Esophagus squamous epithelium (tissue), 5 donors: ENCODE measurements around the gene NUCB1. TPM values are rescaled to one million over a fixed set of nuclear protein-coding genes. Genes with fewer than 3 reads are reported as not detected.
A peak's percentile ranks its signal among the peaks of the same experiment; 100 is the strongest.

Experiments used
- DNase-seq: peaks from one replicate; lab custom pipeline; 2025; lab: John Stamatoyannopoulos, UW
- H3K27ac ChIP-seq, 4 donors: fragments of 200-600 bp; sonication (generic); one replicate each; pipeline ENCODE4 v1.5.1; 2016 to 2019; ENCODE audit warnings: mild to moderate bottlenecking in 1 of 4
- H3K27me3 ChIP-seq, 4 donors: fragments of 200-600 bp; sonication (generic); 1 replicate in 3 of 4; 2 replicates in 1 of 4; pipeline versions ENCODE4 v1.5.1 to v1.6.0; 2017 to 2021; ENCODE audit warnings: antibody characterized with exemption in 1 of 4
- H3K36me3 ChIP-seq, 3 donors: fragments of 200-600 bp; sonication (generic); one replicate each; pipeline ENCODE4 v1.5.1; 2016 to 2019
- H3K4me1 ChIP-seq, 3 donors: fragments of 200-600 bp; sonication (generic); one replicate each; pipeline ENCODE4 v1.5.1; 2017 to 2019
- H3K4me3 ChIP-seq, 4 donors: fragments of 200-600 bp; sonication (generic); 1 replicate in 3 of 4; 2 replicates in 1 of 4; pipeline ENCODE4 v1.5.1; 2016 to 2019; ENCODE audit warnings: mild to moderate bottlenecking in 2 of 4, moderate library complexity in 1 of 4
- H3K9me3 ChIP-seq, 3 donors: fragments of 200-600 bp; sonication (generic); one replicate each; pipeline ENCODE4 v1.5.1; 2016 to 2019
- CTCF ChIP-seq, 6 experiments: fragments of 450-650 bp in 4 of 6; fragments of 200-600 bp in 2 of 6; sonication (generic) in 2 of 6; IDR thresholded peaks; one replicate each; pipeline ENCODE4 v1.5.1; 2016 to 2019; ENCODE audit warnings: antibody characterized with exemption in 6 of 6, mild to moderate bottlenecking in 4 of 6, moderate library complexity in 4 of 6
- POLR2A ChIP-seq, 4 donors: fragments of 450-650 bp; IDR thresholded peaks; one replicate each; pipeline ENCODE4 v1.6.1; 2017; ENCODE audit warnings: antibody characterized with exemption in 4 of 4, mild to moderate bottlenecking in 4 of 4, moderate library complexity in 3 of 4
- WGBS, 2 donors: methylation state at CpG; one replicate each; pipeline ENCODE4 v1.1.5; 2018; 5-methylcytosine and 5-hydroxymethylcytosine counted together
- intact Hi-C: fragments of 100-400 bp; cut with DNase I; formaldehyde crosslinking; loops from one replicate; pipeline ENCODE4 v1.15.0; 2022
- total RNA-seq, 4 donors: library from RNA; depleted of rRNA; stranded (reverse); fragments of >200 nt; gene quantifications; one replicate each; pipeline ENCODE4 v1.1.0, GENCODE V29; 2016
- donor health status: DM: yes; HTN: yes; CAD: no.

Gene NUCB1
- total RNA-seq, 4 donors from 2014 or later: 93.5 to 186 (median 157) TPM

DNA sequence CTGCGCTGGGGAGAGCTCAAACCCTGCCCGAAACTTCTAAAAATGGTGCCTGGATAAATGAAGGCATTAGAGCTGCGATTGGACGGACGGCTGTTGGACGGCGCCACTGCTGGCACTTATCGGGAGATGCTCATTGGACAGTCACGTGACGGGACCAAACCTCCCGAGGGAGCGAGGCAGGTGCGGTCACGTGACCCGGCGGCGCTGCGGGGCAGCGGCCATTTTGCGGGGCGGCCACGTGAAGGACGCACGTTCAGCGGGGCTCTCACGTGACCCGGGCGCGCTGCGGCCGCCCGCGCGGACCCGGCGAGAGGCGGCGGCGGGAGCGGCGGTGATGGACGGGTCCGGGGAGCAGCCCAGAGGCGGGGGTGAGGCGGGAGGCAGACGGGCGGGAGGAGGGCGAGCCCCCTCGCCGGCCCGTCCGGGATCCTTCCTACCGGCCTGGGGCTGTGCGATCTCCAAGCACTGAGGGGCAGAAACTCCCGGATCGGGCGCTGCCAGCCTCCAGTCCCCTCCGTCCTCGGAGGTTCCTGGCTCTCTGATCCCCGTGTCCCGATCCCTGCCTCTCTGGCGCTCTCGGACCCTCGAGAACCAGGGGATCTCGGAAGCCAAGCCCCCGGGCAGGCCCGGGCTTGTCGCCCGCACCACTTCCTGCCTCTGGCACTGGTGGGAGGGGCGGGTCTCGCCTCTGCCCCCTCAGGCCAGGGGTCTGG, 54.6 kb downstream of the NUCB1 start, which contains the start of gene BAX:
BAX (plus strand) TSS at position 281 of the 713 bp plus-strand sequence; CDS start at position 335, 54 bp downstream.
- Histone ChIP-seq H3K4me1 (peaks cover 7 to 22% (median 11%) of the 10 kb centered on the region in 3 donors), H3K36me3 (peaks cover 0 to 6% (median 0%) of the 10 kb centered on the region in 3 donors), H3K9me3 (no peaks in the 10 kb centered on the region), H3K4me3 (peak within 1 kb of the TSS; percentile 75 to 98 (median 85)), H3K27ac (peak within 1 kb of the TSS; percentile 86 to 96 (median 90)), H3K27me3 (no peaks in the 10 kb centered on the region)
- intact Hi-C loops: no loop called here
- 0% methylated on average over 7 to 9 of the region's 71 CpGs for WGBS, 2 donors
- TF ChIP-seq POLR2A (IDR thresholded peaks at IDR 0.05) (peak in 3 of 4 donors; percentile 52 to 84 (median 70)), CTCF (IDR thresholded peaks at IDR 0.05) (peak in 3 of 6 experiments; percentile 16 to 41 (median 25))
- DNase-seq: peak; percentile 48

DNA sequence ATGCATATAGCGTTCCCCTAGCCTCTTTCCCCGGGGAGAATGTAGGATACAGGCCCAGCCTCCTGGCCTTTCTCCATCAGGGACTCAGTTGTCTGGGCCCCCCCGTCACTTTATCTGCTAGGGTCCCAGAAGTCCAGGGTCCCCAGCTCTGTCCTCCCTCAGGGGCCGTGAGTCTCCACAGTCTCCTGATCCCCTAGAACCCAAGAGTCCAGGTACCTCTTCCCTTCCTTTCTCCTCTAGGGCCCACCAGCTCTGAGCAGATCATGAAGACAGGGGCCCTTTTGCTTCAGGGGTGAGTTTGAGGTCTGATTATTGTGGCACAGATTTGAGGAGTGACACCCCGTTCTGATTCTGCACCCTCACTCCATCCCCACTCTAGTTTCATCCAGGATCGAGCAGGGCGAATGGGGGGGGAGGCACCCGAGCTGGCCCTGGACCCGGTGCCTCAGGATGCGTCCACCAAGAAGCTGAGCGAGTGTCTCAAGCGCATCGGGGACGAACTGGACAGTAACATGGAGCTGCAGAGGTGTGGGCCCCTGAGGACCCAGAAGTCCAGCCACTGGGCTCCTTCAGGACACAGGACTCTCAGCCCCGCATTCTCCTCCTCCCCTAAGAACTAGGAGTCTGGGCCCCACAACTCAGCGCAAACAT, 55.3 kb downstream of the NUCB1 start:
- Histone ChIP-seq H3K36me3 (peaks cover 0 to 6% (median 0%) of the 10 kb centered on the region in 3 donors), H3K9me3 (no peaks in the 10 kb centered on the region), H3K27me3 (no peaks in the 10 kb centered on the region), H3K27ac (peak overlapping the region; percentile 86 to 96 (median 90)), H3K4me3 (peak overlapping the region; percentile 75 to 98 (median 85)), H3K4me1 (peaks cover 7 to 22% (median 11%) of the 10 kb centered on the region in 3 donors)
- TF ChIP-seq POLR2A (IDR thresholded peaks at IDR 0.05): no peak
- TF ChIP-seq CTCF (IDR thresholded peaks at IDR 0.05): no peak
- 36 to 39% methylated on average over 5 to 6 of the region's 16 CpGs for WGBS, 2 donors
- DNase-seq: no peak
- intact Hi-C loops: no loop called here

GRCh38 chr19:48958006-48958405, 57.9 kb downstream of the NUCB1 start:
- peaks cover 19 to 39% (median 20%) of the 10 kb centered on the region in 3 donors for H3K4me1 ChIP-seq
- no peak for DNase-seq

DNA sequence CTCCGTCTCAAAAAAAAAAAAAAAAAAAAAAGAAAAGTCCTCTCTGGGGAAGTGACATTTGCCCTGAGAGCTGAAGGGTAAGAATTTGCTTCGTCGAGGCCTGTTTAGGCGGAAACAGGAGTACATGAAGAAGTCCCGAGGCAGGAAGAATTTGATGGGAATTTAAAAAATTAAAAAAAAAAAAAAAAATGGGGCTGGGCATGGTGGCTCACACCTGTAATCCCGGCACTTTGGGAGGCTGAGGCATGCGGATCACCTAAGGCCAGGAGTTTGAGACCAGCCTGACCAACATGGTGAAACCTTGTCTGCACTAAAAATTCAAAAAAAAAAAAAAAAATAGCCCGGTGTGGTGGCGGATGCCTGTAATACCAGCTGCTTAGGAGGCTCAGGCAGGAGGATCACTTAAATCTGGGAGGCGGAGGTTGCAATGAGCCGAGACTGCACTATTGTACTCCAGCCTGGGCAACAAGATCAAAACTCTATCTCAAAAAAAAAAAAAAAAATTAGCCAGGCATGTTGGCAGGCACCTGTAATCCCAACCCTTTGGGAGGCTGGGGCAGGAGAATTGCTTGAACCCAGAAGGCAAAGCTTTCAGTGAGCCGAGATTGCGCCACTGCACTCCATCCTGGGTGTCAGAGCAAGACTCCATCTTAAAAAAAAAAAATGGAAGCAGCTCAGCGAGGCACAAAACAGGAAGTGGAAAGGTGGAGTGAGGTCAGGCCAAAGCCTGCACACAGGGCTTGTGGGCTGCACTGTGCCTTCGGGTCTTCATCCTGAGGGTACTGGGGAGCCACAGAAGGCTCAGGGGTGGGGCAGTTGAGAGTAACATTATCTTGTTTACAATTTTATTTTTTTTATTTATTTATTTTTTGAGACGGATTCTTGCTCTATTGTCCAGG, 59.5 kb downstream of the NUCB1 start:
- TF ChIP-seq CTCF (IDR thresholded peaks at IDR 0.05) (no peak), POLR2A (IDR thresholded peaks at IDR 0.05) (no peak)
- no peak for DNase-seq
- peaks cover 0 to 6% (median 0%) of the 10 kb centered on the region in 3 donors for H3K36me3 ChIP-seq
- H3K27me3 ChIP-seq: no peaks in the 10 kb centered on the region
- no peak overlapping the region for H3K4me3 ChIP-seq
- H3K4me1 ChIP-seq: peaks cover 32 to 49% (median 34%) of the 10 kb centered on the region in 3 donors
- H3K9me3 ChIP-seq: no peaks in the 10 kb centered on the region
- WGBS, 2 donors: 74 to 80% methylated on average over 16 of the region's 16 CpGs
- intact Hi-C loops: no loop called here
- H3K27ac ChIP-seq: no peak overlapping the region

More at GRCh38 chr19:48958006-48958405, 57.9 kb downstream of the NUCB1 start:
- no peak for TF ChIP-seq POLR2A (IDR thresholded peaks at IDR 0.05)
- TF ChIP-seq CTCF (IDR thresholded peaks at IDR 0.05): no peak
- no peak overlapping the region for H3K27ac ChIP-seq
- no peaks in the 10 kb centered on the region for H3K9me3 ChIP-seq
- peaks cover 0 to 6% (median 0%) of the 10 kb centered on the region in 3 donors for H3K36me3 ChIP-seq
- intact Hi-C loops: no loop called here
- 96 to 97% methylated on average over 7 to 8 of the region's 8 CpGs for WGBS, 2 donors
- H3K4me3 ChIP-seq: no peak overlapping the region
- no peaks in the 10 kb centered on the region for H3K27me3 ChIP-seq
